Activated T-helper 2 cell treated with anti-CD3 and anti-CD28 coated beads, Interferon-gamma antibody, Interleukin-2, Interleukin-4, amounts not matched to agents 10 μg/mL and 5 μg/mL and 100 μg/mL, durations not matched to agents 14 hours and 24 hours and 36 hours (primary cell): Measurements from ENCODE around the gene OR10S1. TPM values are rescaled to one million over a fixed set of nuclear protein-coding genes. Genes with fewer than 3 reads are reported as not detected.
"Not testable (repeated sequence)": the region's sequence is repeated elsewhere in the genome, so short reads cannot be mapped to it uniquely, and the experiment has no call there.

Experiments
- DNase-seq: peaks from one replicate; pipeline ENCODE4 v3.0.0; 2021; ENCODE audit warnings: low spot score
- H3K27ac Mint-ChIP-seq: one replicate; pipeline ENCODE4 v1.8.0; 2021; ENCODE audit warnings: mixed read lengths
- H3K27me3 Mint-ChIP-seq: one replicate; pipeline ENCODE4 v1.8.0; 2021; ENCODE audit warnings: low read depth, mixed read lengths
- H3K36me3 Mint-ChIP-seq: one replicate; pipeline ENCODE4 v1.8.0; 2021; ENCODE audit warnings: low read depth, mixed read lengths
- H3K4me1 Mint-ChIP-seq: one replicate; pipeline ENCODE4 v1.8.0; 2021; ENCODE audit warnings: low read depth, mixed read lengths
- H3K4me3 Mint-ChIP-seq: one replicate; pipeline ENCODE4 v1.8.0; 2021; ENCODE audit warnings: low read depth, mild to moderate bottlenecking, moderate library complexity, mixed read lengths
- H3K9me3 Mint-ChIP-seq: one replicate; pipeline ENCODE4 v1.8.0; 2021; ENCODE audit warnings: mixed read lengths
- intact Hi-C: fragments of 100-400 bp; cut with micrococcal nuclease; formaldehyde crosslinking; loops from one replicate; pipeline ENCODE4 v1.15.1; 2023
- total RNA-seq: library from RNA; stranded (reverse); gene quantifications from 2 replicates; pipeline ENCODE4 v1.2.3, GENCODE V29; 2022

Gene OR10S1
- total RNA-seq = not detected in 2 replicates

GRCh38 chr11:123977731-123978347 lies at the start of gene OR10S1:
TSS of gene OR10S1 (minus strand) at chr11:123977781. CDS start at chr11:123977664, 117 bp downstream.
- Mint-ChIP-seq H3K36me3 (no peaks in the 10 kb centered on the region), H3K4me1 (no peaks in the 10 kb centered on the region), H3K9me3 (peaks cover 7% of the 10 kb centered on the region), H3K4me3 (no peak within 1 kb of the TSS), H3K27ac (no peak within 1 kb of the TSS), H3K27me3 (no peaks in the 10 kb centered on the region)
- intact Hi-C loops = no loop called here
- no peak for DNase-seq

- intact Hi-C loops = no loop called here
These were observed 48.9 kb upstream of the OR10S1 start, which contains the start of gene OR10G8 for GRCh38 chr11:124026498-124026897. TSS of gene OR10G8 (plus strand) at chr11:124026798. CDS start at chr11:124029623, 2,825 bp downstream.

GRCh38 chr11:124015837-124016236 lies 38.3 kb upstream of the OR10S1 start:
- H3K9me3 Mint-ChIP-seq, DNase-seq, H3K4me3 Mint-ChIP-seq, H3K27me3 Mint-ChIP-seq, H3K4me1 Mint-ChIP-seq, H3K36me3 Mint-ChIP-seq, H3K27ac Mint-ChIP-seq, intact Hi-C loops: not testable (repeated sequence)

More at GRCh38 chr11:124026498-124026897, 48.9 kb upstream of the OR10S1 start, which contains the start of gene OR10G8:
- no peaks in the 10 kb centered on the region for H3K36me3 Mint-ChIP-seq
- H3K27me3 Mint-ChIP-seq = no peaks in the 10 kb centered on the region
- no peaks in the 10 kb centered on the region for H3K9me3 Mint-ChIP-seq
- no peak within 1 kb of the TSS for H3K27ac Mint-ChIP-seq
- no peaks in the 10 kb centered on the region for H3K4me1 Mint-ChIP-seq
- no peak for DNase-seq
- no peak within 1 kb of the TSS for H3K4me3 Mint-ChIP-seq

GRCh38 chr11:124012697-124013096 lies 35.1 kb upstream of the OR10S1 start, which contains the start of gene OR10G4:
TSS of gene OR10G4 (plus strand) at chr11:124012997. CDS start at chr11:124015575, 2,578 bp downstream.
- Mint-ChIP-seq H3K36me3 (no peaks in the 10 kb centered on the region), H3K4me3 (no peak within 1 kb of the TSS), H3K4me1 (no peaks in the 10 kb centered on the region), H3K9me3 (no peaks in the 10 kb centered on the region), H3K27ac (no peak within 1 kb of the TSS), H3K27me3 (peaks cover 6% of the 10 kb centered on the region)
- DNase-seq = no peak
- intact Hi-C loops = no loop called here

GRCh38 chr11:123995119-123995518 lies 17.5 kb upstream of the OR10S1 start, which contains the start of gene OR10G6:
TSS of gene OR10G6 (minus strand) at chr11:123995161. CDS start at chr11:123995161, 0 bp downstream.
- Mint-ChIP-seq H3K36me3 (no peaks in the 10 kb centered on the region), H3K27me3 (no peaks in the 10 kb centered on the region), H3K27ac (no peak within 1 kb of the TSS), H3K4me3 (no peak within 1 kb of the TSS), H3K4me1 (no peaks in the 10 kb centered on the region), H3K9me3 (no peaks in the 10 kb centered on the region)
- no peak for DNase-seq
- intact Hi-C loops = no loop called here

- no peaks in the 10 kb centered on the region for H3K4me1 Mint-ChIP-seq
- DNase-seq = no peak
- H3K27me3 Mint-ChIP-seq = no peaks in the 10 kb centered on the region
- H3K9me3 Mint-ChIP-seq = peaks cover 7% of the 10 kb centered on the region
- no peak overlapping the region for H3K27ac Mint-ChIP-seq
- no peaks in the 10 kb centered on the region for H3K36me3 Mint-ChIP-seq
- H3K4me3 Mint-ChIP-seq = no peak overlapping the region
- intact Hi-C loops = no loop called here
These were observed 1.7 kb upstream of the OR10S1 start for GRCh38 chr11:123979311-123979710.

- intact Hi-C loops = no loop called here
- H3K4me3 Mint-ChIP-seq = no peak overlapping the region
- no peaks in the 10 kb centered on the region for H3K27me3 Mint-ChIP-seq
- no peaks in the 10 kb centered on the region for H3K36me3 Mint-ChIP-seq
- DNase-seq = no peak
- peaks cover 2% of the 10 kb centered on the region for H3K9me3 Mint-ChIP-seq
- no peaks in the 10 kb centered on the region for H3K4me1 Mint-ChIP-seq
- H3K27ac Mint-ChIP-seq = no peak overlapping the region
These were observed 616 bp downstream of the OR10S1 start for GRCh38 chr11:123976770-123977560.

- no peak overlapping the region for H3K4me3 Mint-ChIP-seq
- H3K4me1 Mint-ChIP-seq = no peaks in the 10 kb centered on the region
- H3K27me3 Mint-ChIP-seq = no peaks in the 10 kb centered on the region
- no peak overlapping the region for H3K27ac Mint-ChIP-seq
- no peaks in the 10 kb centered on the region for H3K9me3 Mint-ChIP-seq
- intact Hi-C loops = no loop called here
- no peaks in the 10 kb centered on the region for H3K36me3 Mint-ChIP-seq
- DNase-seq = no peak
These were observed 3.8 kb downstream of the OR10S1 start for GRCh38 chr11:123973816-123974215.

GRCh38 chr11:123956752-123957151 lies 20.8 kb downstream of the OR10S1 start:
- DNase-seq = no peak
- no peaks in the 10 kb centered on the region for H3K4me1 Mint-ChIP-seq

GRCh38 chr11:123945132-123945531 lies 32.4 kb downstream of the OR10S1 start:
- no peak overlapping the region for H3K4me3 Mint-ChIP-seq
- no peak for DNase-seq
- H3K4me1 Mint-ChIP-seq = no peaks in the 10 kb centered on the region
- intact Hi-C loops = no loop called here
- no peaks in the 10 kb centered on the region for H3K9me3 Mint-ChIP-seq
- H3K36me3 Mint-ChIP-seq = no peaks in the 10 kb centered on the region
- peaks cover 2% of the 10 kb centered on the region for H3K27me3 Mint-ChIP-seq
- H3K27ac Mint-ChIP-seq = no peak overlapping the region

More at GRCh38 chr11:123956752-123957151, 20.8 kb downstream of the OR10S1 start:
- Mint-ChIP-seq H3K9me3 (no peaks in the 10 kb centered on the region), H3K4me3 (no peak overlapping the region), H3K27me3 (peaks cover 1% of the 10 kb centered on the region), H3K36me3 (no peaks in the 10 kb centered on the region), H3K27ac (no peak overlapping the region)
- intact Hi-C loops = no loop called here

- H3K36me3 Mint-ChIP-seq = no peaks in the 10 kb centered on the region
- no peak for DNase-seq
- H3K9me3 Mint-ChIP-seq = no peaks in the 10 kb centered on the region
- no peaks in the 10 kb centered on the region for H3K4me1 Mint-ChIP-seq
- H3K27ac Mint-ChIP-seq = no peak within 1 kb of the TSS
- intact Hi-C loops = no loop called here
- no peak within 1 kb of the TSS for H3K4me3 Mint-ChIP-seq
- H3K27me3 Mint-ChIP-seq = no peaks in the 10 kb centered on the region
These were observed 33.8 kb downstream of the OR10S1 start, which contains the start of gene OR6T1 for GRCh38 chr11:123943738-123944137. TSS of gene OR6T1 (minus strand) at chr11:123943838. CDS start at chr11:123943838, 0 bp downstream.

GRCh38 chr11:123942413-123942812 lies 35.2 kb downstream of the OR10S1 start:
- no peaks in the 10 kb centered on the region for H3K36me3 Mint-ChIP-seq
- H3K4me3 Mint-ChIP-seq = no peak overlapping the region
- H3K4me1 Mint-ChIP-seq = no peaks in the 10 kb centered on the region
- no peak overlapping the region for H3K27ac Mint-ChIP-seq
- H3K9me3 Mint-ChIP-seq = no peaks in the 10 kb centered on the region
- H3K27me3 Mint-ChIP-seq = no peaks in the 10 kb centered on the region
- DNase-seq = no peak
- intact Hi-C loops = no loop called here

GRCh38 chr11:123939317-123939716 lies 38.3 kb downstream of the OR10S1 start, which contains the start of gene OR4D5:
TSS of gene OR4D5 (plus strand) at chr11:123939617. CDS start at chr11:123939617, 0 bp downstream.
- Mint-ChIP-seq H3K4me3 (no peak within 1 kb of the TSS), H3K4me1 (no peaks in the 10 kb centered on the region), H3K27ac (no peak within 1 kb of the TSS), H3K9me3 (no peaks in the 10 kb centered on the region), H3K27me3 (no peaks in the 10 kb centered on the region), H3K36me3 (no peaks in the 10 kb centered on the region)
- no peak for DNase-seq
- intact Hi-C loops = no loop called here
